K562 (cell line): ENCODE data around the gene ABHD8. TPM values are rescaled to one million over a fixed set of nuclear protein-coding genes. Genes with fewer than 3 reads are reported as not detected.

ENCODE experiments used
- EWSR1 ChIP-seq: fragments of 450-650 bp; IDR thresholded peaks from 2 replicates; pipeline ENCODE4 v1.6.1; 2018; ENCODE audit warnings: borderline replicate concordance, mild to moderate bottlenecking, low read depth, moderate library complexity; ENCODE audit not compliant: partially characterized antibody
- GABPA ChIP-seq: fragments of 200-800 bp; sonication (Bioruptor generic); conservative IDR thresholded peaks from 2 replicates; pipeline ENCODE4 v1.6.1; 2016; ENCODE audit warnings: low read depth, missing genetic modification characterization, missing compliant biosample characterization
- NCOA1 ChIP-seq: fragments of 450-650 bp; IDR thresholded peaks from 2 replicates; pipeline ENCODE4 v1.6.1; 2016; ENCODE audit warnings: low read depth
- SMAD3 ChIP-seq: fragments of 450-650 bp; formaldehyde crosslinking; conservative IDR thresholded peaks from 2 replicates; pipeline ENCODE4 v1.4.0; 2020; ENCODE audit warnings: mild to moderate bottlenecking
- ZNF445 ChIP-seq: fragments of 250-450 bp; sonication (Bioruptor Pico); IDR thresholded peaks from 2 replicates; pipeline ENCODE4 v1.4.0; 2020; ENCODE audit warnings: low read depth, mild to moderate bottlenecking, moderate library complexity
- ZNF584 ChIP-seq: fragments of 200-800 bp; sonication (Bioruptor generic); IDR thresholded peaks from 2 replicates; pipeline ENCODE4 v1.6.1; 2016; ENCODE audit warnings: low read depth, mild to moderate bottlenecking, missing genetic modification characterization, missing compliant biosample characterization
- polyA plus RNA-seq, 8 experiments: library from polyadenylated mRNA; depleted of rRNA in 4 of 8; stranded (reverse) in 5 of 8; unstranded in 3 of 8; fragments of >200 nt; fragmentation: Nextera tagmentation in 2 of 8; fragmentation: Illumina TruSeq in 1 of 8; extraction: Ambion mirVana in 2 of 8; extraction: Trizol in 1 of 8; gene quantifications; 2 replicates each; pipeline versions ENCODE4 v1.2.1 to v1.2.3, GENCODE V29; 2011 to 2014; ENCODE audit warnings: inconsistent platforms in 1 of 8, missing spikeins in 1 of 8
- total RNA-seq, 7 experiments: library from RNA; depleted of rRNA in 6 of 7; stranded (reverse); fragments of >200 nt in 6 of 7; fragmentation: Illumina TruSeq in 2 of 7; extraction: Trizol in 2 of 7; gene quantifications; 2 replicates each; pipeline versions ENCODE4 v1.2.1 to v1.2.3, GENCODE V29; 2011 to 2021; ENCODE audit warnings: low replicate concordance in 1 of 7
- TF ChIP-seq, protein P1 (sequence below), 2 experiments: fragments of 450-650 bp; formaldehyde crosslinking in 1 of 2; IDR thresholded peaks; 2 replicates each; pipeline versions ENCODE4 v1.4.0 to v1.6.1; 2014 to 2020; ENCODE audit warnings: mild to moderate bottlenecking in 2 of 2, borderline replicate concordance in 1 of 2, low read depth in 1 of 2
- TF ChIP-seq, protein P2 (sequence below): fragments of 150-350 bp; IDR thresholded peaks from 2 replicates; pipeline ENCODE4 v1.6.1; 2014; ENCODE audit warnings: low read depth, mild to moderate bottlenecking, low read length, borderline replicate concordance
- TF ChIP-seq, protein P3 (sequence below): sonication (generic); formaldehyde crosslinking; IDR thresholded peaks from 2 replicates; pipeline ENCODE4 v1.8.1; 2023; ENCODE audit warnings: mild to moderate bottlenecking, missing genetic modification reagents
- TF ChIP-seq, protein P4 (sequence below): sonication (generic); formaldehyde crosslinking; IDR thresholded peaks from 2 replicates; pipeline ENCODE4 v1.8.0; 2022; ENCODE audit warnings: missing genetic modification reagents, mild to moderate bottlenecking, moderate library complexity, borderline replicate concordance

ABHD8 gene
- total and polyA plus RNA-seq, 9 of the 15 experiments (the other 6 are each of a cell fraction or from before 2014, with no cell fraction given): 0.04 to 6.6 (median 2.0) TPM; not detected in 1

DNA sequence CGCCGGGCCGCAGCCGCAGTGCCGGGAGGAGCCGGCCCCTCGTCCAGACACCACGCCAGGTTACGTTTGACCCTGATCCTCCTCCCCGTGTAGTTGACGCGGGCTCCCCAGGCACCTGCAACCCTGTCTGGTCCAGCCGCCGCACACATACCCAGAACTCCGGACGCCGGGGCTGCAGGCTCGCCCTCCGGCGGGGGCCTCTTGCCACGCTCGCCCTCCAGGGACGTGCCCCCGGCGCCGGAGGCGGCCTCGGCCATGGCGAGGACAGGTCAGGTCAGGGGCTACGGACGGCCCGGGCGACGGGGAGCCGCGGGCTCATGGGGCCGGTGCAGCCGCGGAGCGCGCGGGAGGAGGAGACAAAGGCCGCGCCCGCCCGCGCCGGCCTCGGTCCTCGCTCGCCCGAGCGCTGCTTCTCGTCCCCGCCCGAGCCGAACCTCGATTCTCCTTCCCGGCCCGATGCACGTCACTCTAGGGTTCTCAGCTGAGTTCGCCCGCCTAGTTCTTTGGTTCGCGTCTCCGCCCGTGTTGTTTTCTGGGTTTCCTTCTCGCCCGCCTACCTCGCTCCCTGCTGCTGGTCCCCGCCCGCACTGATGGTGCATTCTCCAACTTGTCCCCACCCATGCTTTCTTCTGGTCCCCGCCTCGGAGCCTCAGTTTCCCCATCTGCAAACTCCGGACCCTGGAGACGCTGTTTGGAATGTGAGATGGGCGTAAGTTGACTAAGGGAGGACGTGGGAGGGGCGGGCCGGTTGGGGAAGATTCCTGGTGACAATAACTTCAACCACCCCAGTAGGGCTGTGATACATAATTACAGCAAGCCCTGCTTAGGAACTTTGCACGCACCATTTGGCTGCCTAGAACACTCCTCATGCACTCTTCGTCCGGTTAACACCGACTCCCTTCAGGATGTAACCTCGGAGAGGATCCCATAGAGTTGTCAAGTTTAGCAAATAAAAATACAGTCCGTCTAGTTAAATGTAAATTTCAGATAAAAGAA is 31.5 kb upstream of the ABHD8 start, which contains the start of gene ANO8 (continued):
- TF ChIP-seq, protein P1, sequence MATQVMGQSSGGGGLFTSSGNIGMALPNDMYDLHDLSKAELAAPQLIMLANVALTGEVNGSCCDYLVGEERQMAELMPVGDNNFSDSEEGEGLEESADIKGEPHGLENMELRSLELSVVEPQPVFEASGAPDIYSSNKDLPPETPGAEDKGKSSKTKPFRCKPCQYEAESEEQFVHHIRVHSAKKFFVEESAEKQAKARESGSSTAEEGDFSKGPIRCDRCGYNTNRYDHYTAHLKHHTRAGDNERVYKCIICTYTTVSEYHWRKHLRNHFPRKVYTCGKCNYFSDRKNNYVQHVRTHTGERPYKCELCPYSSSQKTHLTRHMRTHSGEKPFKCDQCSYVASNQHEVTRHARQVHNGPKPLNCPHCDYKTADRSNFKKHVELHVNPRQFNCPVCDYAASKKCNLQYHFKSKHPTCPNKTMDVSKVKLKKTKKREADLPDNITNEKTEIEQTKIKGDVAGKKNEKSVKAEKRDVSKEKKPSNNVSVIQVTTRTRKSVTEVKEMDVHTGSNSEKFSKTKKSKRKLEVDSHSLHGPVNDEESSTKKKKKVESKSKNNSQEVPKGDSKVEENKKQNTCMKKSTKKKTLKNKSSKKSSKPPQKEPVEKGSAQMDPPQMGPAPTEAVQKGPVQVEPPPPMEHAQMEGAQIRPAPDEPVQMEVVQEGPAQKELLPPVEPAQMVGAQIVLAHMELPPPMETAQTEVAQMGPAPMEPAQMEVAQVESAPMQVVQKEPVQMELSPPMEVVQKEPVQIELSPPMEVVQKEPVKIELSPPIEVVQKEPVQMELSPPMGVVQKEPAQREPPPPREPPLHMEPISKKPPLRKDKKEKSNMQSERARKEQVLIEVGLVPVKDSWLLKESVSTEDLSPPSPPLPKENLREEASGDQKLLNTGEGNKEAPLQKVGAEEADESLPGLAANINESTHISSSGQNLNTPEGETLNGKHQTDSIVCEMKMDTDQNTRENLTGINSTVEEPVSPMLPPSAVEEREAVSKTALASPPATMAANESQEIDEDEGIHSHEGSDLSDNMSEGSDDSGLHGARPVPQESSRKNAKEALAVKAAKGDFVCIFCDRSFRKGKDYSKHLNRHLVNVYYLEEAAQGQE (IDR thresholded peaks at IDR 0.05; ENCODE audit: borderline replicate concordance): peak; percentile 47; the same call in 1 of the 2 replicates
- TF ChIP-seq, protein P1 (CRISPR knock-in tag; IDR thresholded peaks at IDR 0.05; ENCODE audit: low read depth): peak; percentile 82; the same call in 1 of the 2 replicates
- peak; percentile 65; the same call in 1 of the 2 replicates for TF ChIP-seq NCOA1
- 0 out of 2 replicates have a peak, but pooled peaks have one; percentile 61 for TF ChIP-seq ZNF584
- TF ChIP-seq ZNF445: no peak
- no peak for TF ChIP-seq SMAD3 (CRISPR knock-in tag)
- TF ChIP-seq, protein P2, sequence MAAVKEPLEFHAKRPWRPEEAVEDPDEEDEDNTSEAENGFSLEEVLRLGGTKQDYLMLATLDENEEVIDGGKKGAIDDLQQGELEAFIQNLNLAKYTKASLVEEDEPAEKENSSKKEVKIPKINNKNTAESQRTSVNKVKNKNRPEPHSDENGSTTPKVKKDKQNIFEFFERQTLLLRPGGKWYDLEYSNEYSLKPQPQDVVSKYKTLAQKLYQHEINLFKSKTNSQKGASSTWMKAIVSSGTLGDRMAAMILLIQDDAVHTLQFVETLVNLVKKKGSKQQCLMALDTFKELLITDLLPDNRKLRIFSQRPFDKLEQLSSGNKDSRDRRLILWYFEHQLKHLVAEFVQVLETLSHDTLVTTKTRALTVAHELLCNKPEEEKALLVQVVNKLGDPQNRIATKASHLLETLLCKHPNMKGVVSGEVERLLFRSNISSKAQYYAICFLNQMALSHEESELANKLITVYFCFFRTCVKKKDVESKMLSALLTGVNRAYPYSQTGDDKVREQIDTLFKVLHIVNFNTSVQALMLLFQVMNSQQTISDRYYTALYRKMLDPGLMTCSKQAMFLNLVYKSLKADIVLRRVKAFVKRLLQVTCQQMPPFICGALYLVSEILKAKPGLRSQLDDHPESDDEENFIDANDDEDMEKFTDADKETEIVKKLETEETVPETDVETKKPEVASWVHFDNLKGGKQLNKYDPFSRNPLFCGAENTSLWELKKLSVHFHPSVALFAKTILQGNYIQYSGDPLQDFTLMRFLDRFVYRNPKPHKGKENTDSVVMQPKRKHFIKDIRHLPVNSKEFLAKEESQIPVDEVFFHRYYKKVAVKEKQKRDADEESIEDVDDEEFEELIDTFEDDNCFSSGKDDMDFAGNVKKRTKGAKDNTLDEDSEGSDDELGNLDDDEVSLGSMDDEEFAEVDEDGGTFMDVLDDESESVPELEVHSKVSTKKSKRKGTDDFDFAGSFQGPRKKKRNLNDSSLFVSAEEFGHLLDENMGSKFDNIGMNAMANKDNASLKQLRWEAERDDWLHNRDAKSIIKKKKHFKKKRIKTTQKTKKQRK: no peak
- TF ChIP-seq, protein P3, sequence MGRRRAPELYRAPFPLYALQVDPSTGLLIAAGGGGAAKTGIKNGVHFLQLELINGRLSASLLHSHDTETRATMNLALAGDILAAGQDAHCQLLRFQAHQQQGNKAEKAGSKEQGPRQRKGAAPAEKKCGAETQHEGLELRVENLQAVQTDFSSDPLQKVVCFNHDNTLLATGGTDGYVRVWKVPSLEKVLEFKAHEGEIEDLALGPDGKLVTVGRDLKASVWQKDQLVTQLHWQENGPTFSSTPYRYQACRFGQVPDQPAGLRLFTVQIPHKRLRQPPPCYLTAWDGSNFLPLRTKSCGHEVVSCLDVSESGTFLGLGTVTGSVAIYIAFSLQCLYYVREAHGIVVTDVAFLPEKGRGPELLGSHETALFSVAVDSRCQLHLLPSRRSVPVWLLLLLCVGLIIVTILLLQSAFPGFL (CRISPR knock-in tag): no peak
- no peak for TF ChIP-seq EWSR1
- TF ChIP-seq, protein P4, sequence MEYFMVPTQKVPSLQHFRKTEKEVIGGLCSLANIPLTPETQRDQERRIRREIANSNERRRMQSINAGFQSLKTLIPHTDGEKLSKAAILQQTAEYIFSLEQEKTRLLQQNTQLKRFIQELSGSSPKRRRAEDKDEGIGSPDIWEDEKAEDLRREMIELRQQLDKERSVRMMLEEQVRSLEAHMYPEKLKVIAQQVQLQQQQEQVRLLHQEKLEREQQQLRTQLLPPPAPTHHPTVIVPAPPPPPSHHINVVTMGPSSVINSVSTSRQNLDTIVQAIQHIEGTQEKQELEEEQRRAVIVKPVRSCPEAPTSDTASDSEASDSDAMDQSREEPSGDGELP: peak; percentile 100
- no peak; the same call in 1 of the 2 replicates for TF ChIP-seq GABPA (tag)
